HCT116 (cell line): ENCODE data around the gene EPHB4. TPM values are rescaled to one million over a fixed set of nuclear protein-coding genes. Genes with fewer than 3 reads are reported as not detected.
"Not testable (repeated sequence)": the region's sequence is repeated elsewhere in the genome, so short reads cannot be mapped to it uniquely, and the experiment has no call there.

ENCODE experiments used
- ATAC-seq: fragments of 200-7000 bp; cut with Tn5 transposase; 2 replicates; pipeline ENCODE4 v1.9.1; 2020; ENCODE audit warnings: mild to moderate bottlenecking, moderate library complexity
- BruUV-seq: library from RNA; stranded (reverse); fragments of 400-500 nt; replicated peaks from 2 replicates; lab custom pipeline; 2021; lab: Mats Ljungman, UMichigan
- CTCF ChIA-PET: fragments of 300-600 bp; sonication (Branson Sonifier 250); formaldehyde crosslinking; loops from one replicate; lab custom pipeline; 2021; ENCODE audit warnings: antibody characterized with exemption; lab: Charles Lee
- POLR2A ChIA-PET: fragments of 300-600, 350-600 bp; sonication (Branson Sonifier 250); formaldehyde crosslinking; loops from one replicate; lab custom pipeline; 2021; ENCODE audit warnings: antibody characterized with exemption; lab: Charles Lee
- RAD21 ChIA-PET, 2 experiments: fragments of 300-600 bp; sonication (Branson Sonifier 250); formaldehyde crosslinking; loops; one replicate each; lab custom pipeline; 2023; ENCODE audit warnings: low total read pairs in 2 of 2; ENCODE audit not compliant: uncharacterized antibody in 2 of 2, unreplicated experiment in 2 of 2, low non-redundant PET in 1 of 2; lab: Charles Lee
- DNase-seq: peaks from one replicate; pipeline ENCODE4 v3.0.0-alpha.2; 2010; ENCODE audit warnings: low read depth, low spot score
- H2AFZ ChIP-seq: fragments of 200-600 bp; shearing (Covaris generic), sonication (generic); 2 replicates; pipeline ENCODE4 v1.6.1; 2017; ENCODE audit warnings: low read depth, mixed run types, mixed read lengths, antibody characterized with exemption, low read length; ENCODE audit not compliant: poor library complexity, severe bottlenecking
- H3K27ac ChIP-seq: 2 replicates; pipeline ENCODE4 v1.5.1; 2012; ENCODE audit warnings: low read depth, low read length
- H3K27me3 ChIP-seq: fragments of 200-600 bp; sonication (generic); 2 replicates; pipeline ENCODE4 v1.6.1; 2016; ENCODE audit warnings: mixed run types, low read length, mixed read lengths; ENCODE audit not compliant: insufficient read depth
- H3K36me3 ChIP-seq, 2 experiments: fragments of 200-500 bp in 1 of 2; fragments of 200-600 bp in 1 of 2; sonication (Bioruptor generic) in 1 of 2; sonication (generic) in 1 of 2; 2 replicates each; pipeline versions ENCODE4 v1.5.1 to v1.6.1; 2014 to 2016; ENCODE audit warnings: low read length in 2 of 2, inconsistent platforms in 1 of 2, mixed read lengths in 1 of 2, mixed run types in 1 of 2; ENCODE audit not compliant: insufficient read depth in 2 of 2, control insufficient read depth in 1 of 2
- H3K4me1 ChIP-seq, 2 experiments: fragments of 200-600 bp in 1 of 2; sonication (generic) in 1 of 2; 2 replicates each; pipeline versions ENCODE4 v1.5.1 to v1.6.1; 2012 to 2017; ENCODE audit warnings: low read length in 2 of 2, inconsistent platforms in 1 of 2, mild to moderate bottlenecking in 1 of 2, mixed read lengths in 1 of 2, mixed run types in 1 of 2, moderate library complexity in 1 of 2; ENCODE audit not compliant: insufficient read depth in 2 of 2, control insufficient read depth in 1 of 2
- H3K4me2 ChIP-seq: fragments of 200-600 bp; sonication (generic); 2 replicates; pipeline ENCODE4 v1.6.1; 2017; ENCODE audit warnings: mixed run types, low read length, mixed read lengths
- H3K4me3 ChIP-seq, 2 experiments: fragments of 200-600 bp in 1 of 2; sonication (generic) in 1 of 2; replicated peaks in 1 of 2; 2 replicates each; pipeline ENCODE4 v1.5.1; 2011 to 2016; ENCODE audit warnings: low read length in 2 of 2, control low read depth in 1 of 2, low read depth in 1 of 2, mild to moderate bottlenecking in 1 of 2, mixed read lengths in 1 of 2, mixed run types in 1 of 2
- H3K79me2 ChIP-seq: fragments of 200-600 bp; sonication (generic); 2 replicates; pipeline ENCODE4 v1.6.1; 2017; ENCODE audit warnings: mild to moderate bottlenecking, mixed run types, low read length, moderate library complexity, mixed read lengths; ENCODE audit not compliant: insufficient read depth
- H3K9ac ChIP-seq: fragments of 200-600 bp; sonication (generic); 2 replicates; pipeline ENCODE4 v1.6.1; 2016; ENCODE audit warnings: low read length, mixed read lengths
- H3K9me2 ChIP-seq: fragments of 200-600 bp; sonication (generic), shearing (Covaris generic); 2 replicates; pipeline ENCODE4 v1.6.1; 2017; ENCODE audit warnings: mixed run types, mild to moderate bottlenecking, moderate library complexity; ENCODE audit not compliant: insufficient read depth
- H3K9me3 ChIP-seq, 2 experiments: fragments of 200-500 bp in 1 of 2; fragments of 200-600 bp in 1 of 2; sonication (Bioruptor generic) in 1 of 2; sonication (generic) in 1 of 2; 2 replicates each; pipeline ENCODE4 v1.6.1; 2014 to 2017; ENCODE audit warnings: low read length in 2 of 2, mixed read lengths in 2 of 2, inconsistent platforms in 1 of 2, low read depth in 1 of 2, mild to moderate bottlenecking in 1 of 2, mixed run types in 1 of 2, moderate library complexity in 1 of 2; ENCODE audit not compliant: control insufficient read depth in 1 of 2, insufficient read depth in 1 of 2
- H4K20me1 ChIP-seq: fragments of 200-600 bp; sonication (generic), shearing (Covaris generic); 2 replicates; pipeline ENCODE4 v1.6.1; 2017; ENCODE audit warnings: mixed run types, mild to moderate bottlenecking, moderate library complexity; ENCODE audit not compliant: insufficient read depth
- CBX3 ChIP-seq: IDR thresholded peaks from 2 replicates; pipeline ENCODE4 v1.6.1; 2012; ENCODE audit warnings: low read depth
- CEBPB ChIP-seq: IDR thresholded peaks from 2 replicates; pipeline ENCODE4 v1.6.1; 2012; ENCODE audit warnings: low read depth
- CTCF ChIP-seq, 3 experiments: fragments of 200-600 bp in 1 of 3; sonication (generic) in 1 of 3; IDR thresholded peaks in 2 of 3; conservative IDR thresholded peaks in 1 of 3; 2 replicates each; pipeline ENCODE4 v1.5.1; 2012 to 2017; ENCODE audit warnings: low read depth in 2 of 3, low read length in 2 of 3, antibody characterized with exemption in 1 of 3, borderline replicate concordance in 1 of 3, control low read depth in 1 of 3, mild to moderate bottlenecking in 1 of 3, mixed read lengths in 1 of 3, mixed run types in 1 of 3, moderate library complexity in 1 of 3; ENCODE audit not compliant: insufficient read depth in 1 of 3
- ELF1 ChIP-seq: IDR thresholded peaks from 2 replicates; pipeline ENCODE4 v1.6.1; 2012; ENCODE audit warnings: low read depth, borderline replicate concordance
- EZH2 ChIP-seq: fragments of 200-600 bp; sonication (generic); IDR thresholded peaks from 2 replicates; pipeline ENCODE4 v1.6.1; 2017; ENCODE audit warnings: antibody characterized with exemption, mixed run types
- EZH2phosphoT487 ChIP-seq: fragments of 200-600 bp; IDR thresholded peaks from 2 replicates; pipeline ENCODE4 v1.6.1; 2018; ENCODE audit warnings: antibody characterized with exemption, borderline replicate concordance
- FOSL1 ChIP-seq: IDR thresholded peaks from 2 replicates; pipeline ENCODE4 v1.6.1; 2012; ENCODE audit warnings: low read depth
- JUND ChIP-seq: IDR thresholded peaks from 2 replicates; pipeline ENCODE4 v1.6.1; 2012
- MAX ChIP-seq: IDR thresholded peaks from 2 replicates; pipeline ENCODE4 v1.6.1; 2012
- POLR2AphosphoS5 ChIP-seq: IDR thresholded peaks from 2 replicates; pipeline ENCODE4 v1.6.1; 2011; ENCODE audit warnings: mild to moderate bottlenecking, low read depth, low read length, moderate library complexity
- RAD21 ChIP-seq: IDR thresholded peaks from 2 replicates; pipeline ENCODE4 v1.6.1; 2012; ENCODE audit warnings: low read depth, mild to moderate bottlenecking
- SP1 ChIP-seq: IDR thresholded peaks from 2 replicates; pipeline ENCODE4 v1.6.1; 2012; ENCODE audit warnings: low read depth
- SRF ChIP-seq: IDR thresholded peaks from 2 replicates; pipeline ENCODE4 v1.6.1; 2012; ENCODE audit warnings: low read depth
- TCF7L2 ChIP-seq: IDR thresholded peaks from 2 replicates; pipeline ENCODE4 v1.7.0; 2011; ENCODE audit warnings: borderline replicate concordance, inconsistent platforms; ENCODE audit not compliant: insufficient read depth, insufficient read length; ENCODE audit errors: extremely low read depth
- YY1 ChIP-seq: IDR thresholded peaks from 2 replicates; pipeline ENCODE4 v1.6.1; 2011; ENCODE audit warnings: low read length, low read depth, moderate library complexity, mild to moderate bottlenecking; ENCODE audit not compliant: insufficient replicate concordance; ENCODE audit errors: extremely low read depth
- ZFX ChIP-seq: fragments of 450-650 bp; IDR thresholded peaks from 2 replicates; pipeline ENCODE4 v1.6.1; 2017
- ZNF274 ChIP-seq: fragments of 200-500 bp; sonication (Bioruptor generic); IDR thresholded peaks from 2 replicates; pipeline ENCODE4 v1.6.1; 2014; ENCODE audit warnings: mild to moderate bottlenecking, low read depth, low read length, inconsistent platforms
- intact Hi-C: fragments of 100-400 bp; cut with micrococcal nuclease; formaldehyde crosslinking; loops from 2 replicates; pipeline ENCODE4 v1.10.0; 2022
- total RNA-seq: library from RNA; stranded (reverse); gene quantifications from one replicate; pipeline ENCODE4 v1.2.1, GENCODE V29; 2021; ENCODE audit not compliant: unreplicated experiment
- TF ChIP-seq, protein P1 (sequence below): IDR thresholded peaks from 2 replicates; pipeline ENCODE4 v1.6.1; 2011; ENCODE audit warnings: mild to moderate bottlenecking, low read length, moderate library complexity; ENCODE audit not compliant: insufficient replicate concordance; ENCODE audit errors: extremely low read depth

Gene EPHB4
- total RNA-seq, 1 experiment from 2014 or later, result 61.1 TPM

- POLR2A ChIA-PET, result no interaction called here
- H3K36me3 ChIP-seq, result peaks cover 22 to 43% of the 10 kb centered on the region in 2 experiments; a peak in 3 of 4 replicates
- H3K9me2 ChIP-seq, result no peaks in the 10 kb centered on the region
- BruUV-seq, result no TSS peak
- H3K4me3 ChIP-seq, result no peak overlapping the region
- no peak overlapping the region for H3K4me2 ChIP-seq
- H2AFZ ChIP-seq, result no peak overlapping the region
- no peak for TF ChIP-seq CEBPB
- TF ChIP-seq EZH2phosphoT487, result no peak
- no peak for TF ChIP-seq YY1
- TF ChIP-seq SP1, result no peak
- TF ChIP-seq SRF, result no peak
- TF ChIP-seq FOSL1, result no peak
- no peak for TF ChIP-seq TCF7L2
- no peak for TF ChIP-seq ELF1
- no peak for TF ChIP-seq POLR2AphosphoS5
- no peak for TF ChIP-seq MAX
- no peak for TF ChIP-seq EZH2
- TF ChIP-seq ZFX, result no peak
- no peak for TF ChIP-seq CBX3
- TF ChIP-seq, protein P1, sequence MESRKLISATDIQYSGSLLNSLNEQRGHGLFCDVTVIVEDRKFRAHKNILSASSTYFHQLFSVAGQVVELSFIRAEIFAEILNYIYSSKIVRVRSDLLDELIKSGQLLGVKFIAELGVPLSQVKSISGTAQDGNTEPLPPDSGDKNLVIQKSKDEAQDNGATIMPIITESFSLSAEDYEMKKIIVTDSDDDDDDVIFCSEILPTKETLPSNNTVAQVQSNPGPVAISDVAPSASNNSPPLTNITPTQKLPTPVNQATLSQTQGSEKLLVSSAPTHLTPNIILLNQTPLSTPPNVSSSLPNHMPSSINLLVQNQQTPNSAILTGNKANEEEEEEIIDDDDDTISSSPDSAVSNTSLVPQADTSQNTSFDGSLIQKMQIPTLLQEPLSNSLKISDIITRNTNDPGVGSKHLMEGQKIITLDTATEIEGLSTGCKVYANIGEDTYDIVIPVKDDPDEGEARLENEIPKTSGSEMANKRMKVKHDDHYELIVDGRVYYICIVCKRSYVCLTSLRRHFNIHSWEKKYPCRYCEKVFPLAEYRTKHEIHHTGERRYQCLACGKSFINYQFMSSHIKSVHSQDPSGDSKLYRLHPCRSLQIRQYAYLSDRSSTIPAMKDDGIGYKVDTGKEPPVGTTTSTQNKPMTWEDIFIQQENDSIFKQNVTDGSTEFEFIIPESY, result no peak
- no peak for TF ChIP-seq RAD21
- no peak for TF ChIP-seq ZNF274
- no peak for TF ChIP-seq JUND
- no peak for TF ChIP-seq CTCF (IDR thresholded peaks at IDR 0.05 in 2 of 3, conservative IDR thresholded peaks at IDR 0.05 in 1 of 3; ENCODE audit: borderline replicate concordance in 1 of 3, insufficient read depth in 1 of 3, low read depth in 2 of 3, low read length in 2 of 3)
- TF ChIP-seq, all 23 proteins: peak for 0
- H3K4me1 ChIP-seq, result no peaks in the 10 kb centered on the region
- H3K27ac ChIP-seq, result no peak overlapping the region
- intact Hi-C loops, result no loop called here
- ChIA-PET CTCF (interaction anchor here (0.9 to 1.4 kb wide), 2 partner anchors 13 to 111 kb away, joined by 3 read pairs; partner anchors contain the start of gene POP7), RAD21 (no interaction called here)
- no peak for DNase-seq
- H4K20me1 ChIP-seq, result no peaks in the 10 kb centered on the region
- H3K79me2 ChIP-seq, result no peaks in the 10 kb centered on the region; the same call in 1 of the 2 replicates
- no peaks in the 10 kb centered on the region for H3K27me3 ChIP-seq
- no peaks in the 10 kb centered on the region for H3K9me3 ChIP-seq
- no peak for ATAC-seq
- no peak overlapping the region for H3K9ac ChIP-seq
Measured at GRCh38 chr7:100817097-100817496, 10.2 kb downstream of the EPHB4 start.

- H3K27ac ChIP-seq, BruUV-seq, H3K9me2 ChIP-seq, RAD21 ChIA-PET, POLR2A ChIA-PET, DNase-seq, H3K27me3 ChIP-seq, H3K4me2 ChIP-seq, H4K20me1 ChIP-seq, H3K4me3 ChIP-seq, H3K4me1 ChIP-seq, H3K9me3 ChIP-seq, H3K79me2 ChIP-seq, H2AFZ ChIP-seq, intact Hi-C loops, H3K9ac ChIP-seq, ATAC-seq: not testable (repeated sequence)
- H3K36me3 ChIP-seq, result peaks cover 19 to 43% of the 10 kb centered on the region in 2 experiments; a peak in 3 of 4 replicates
- CTCF ChIA-PET, result interaction anchor here (1.4 kb wide), 1 partner anchor 111 kb away, joined by 3 read pairs; the partner anchor contains the start of gene POP7
Measured at GRCh38 chr7:100816515-100816914, 10.8 kb downstream of the EPHB4 start.
